GM12892 (cell line): Measurements from ENCODE around the gene PLSCR2.
"Not testable (repeated sequence)": the region's sequence is repeated elsewhere in the genome, so short reads cannot be mapped to it uniquely, and the experiment has no call there.

Experiments
- DNase-seq: peaks from one replicate; pipeline ENCODE4 v3.0.0; 2011; ENCODE audit not compliant: insufficient read length
- FAIRE-seq: peaks from 2 replicates; lab custom pipeline; 2011; peaks lifted over from hg19 to GRCh38; lab: Jason Lieb, UNC
- POLR2A ChIP-seq: IDR thresholded peaks from 2 replicates; pipeline ENCODE4 v1.6.1; 2011; ENCODE audit warnings: low read depth, low read length, control low read depth
- POLR2AphosphoS5 ChIP-seq: IDR thresholded peaks from 2 replicates; pipeline ENCODE4 v1.6.1; 2011; ENCODE audit warnings: low read depth, low read length, control low read depth
- TAF1 ChIP-seq: IDR thresholded peaks from 2 replicates; pipeline ENCODE4 v1.6.1; 2011; ENCODE audit warnings: low read depth, mild to moderate bottlenecking, control low read depth, low read length, borderline replicate concordance

Gene PLSCR2

GRCh38 chr3:146432066-146432465 is 37.3 kb downstream of the PLSCR2 start:
- no peak for FAIRE-seq
- no peak for DNase-seq
- no peak for TF ChIP-seq POLR2A
- TF ChIP-seq TAF1 = no peak
- TF ChIP-seq POLR2AphosphoS5 = no peak

- DNase-seq (no peak), FAIRE-seq (no peak)
- no peak for TF ChIP-seq POLR2A
- TF ChIP-seq POLR2AphosphoS5 = no peak
- TF ChIP-seq TAF1 = no peak
These were observed 38.1 kb downstream of the PLSCR2 start for GRCh38 chr3:146431240-146431639.

GRCh38 chr3:146425341-146425740 is 44.0 kb downstream of the PLSCR2 start:
- DNase-seq = no peak
- no peak for FAIRE-seq
- TF ChIP-seq POLR2A (no peak), TAF1 (no peak), POLR2AphosphoS5 (no peak)

GRCh38 chr3:146421819-146422759 is 47.3 kb downstream of the PLSCR2 start:
- DNase-seq (no peak), FAIRE-seq (no peak)
- no peak for TF ChIP-seq TAF1
- TF ChIP-seq POLR2AphosphoS5 = no peak
- no peak for TF ChIP-seq POLR2A

- no peak for DNase-seq
- FAIRE-seq = no peak
- TF ChIP-seq TAF1 (no peak), POLR2A (no peak), POLR2AphosphoS5 (no peak)
These were observed 53.0 kb downstream of the PLSCR2 start for GRCh38 chr3:146416366-146416765.

- TF ChIP-seq POLR2A (no peak), TAF1 (no peak), POLR2AphosphoS5 (no peak)
- no peak for DNase-seq
- FAIRE-seq = no peak
These were observed 55.4 kb downstream of the PLSCR2 start for GRCh38 chr3:146414010-146414409.

GRCh38 chr3:146412711-146413110 is 56.6 kb downstream of the PLSCR2 start:
- not testable (repeated sequence) for DNase-seq, FAIRE-seq

- TF ChIP-seq POLR2A = no peak
- no peak for TF ChIP-seq TAF1
- no peak for TF ChIP-seq POLR2AphosphoS5
- no peak for DNase-seq
- FAIRE-seq = no peak
These were observed 61.4 kb downstream of the PLSCR2 start for GRCh38 chr3:146407956-146408355.

- FAIRE-seq = no peak
- TF ChIP-seq TAF1 (no peak), POLR2AphosphoS5 (no peak), POLR2A (no peak)
- no peak for DNase-seq
These were observed 64.9 kb downstream of the PLSCR2 start for GRCh38 chr3:146404436-146404835.

GRCh38 chr3:146403792-146404191 is 65.6 kb downstream of the PLSCR2 start:
- TF ChIP-seq POLR2A = no peak
- no peak for TF ChIP-seq POLR2AphosphoS5
- no peak for TF ChIP-seq TAF1
- DNase-seq (no peak), FAIRE-seq (no peak)

GRCh38 chr3:146396792-146397191 is 72.6 kb downstream of the PLSCR2 start:
- DNase-seq (no peak), FAIRE-seq (no peak)
- TF ChIP-seq POLR2A = no peak
- TF ChIP-seq TAF1 = no peak
- TF ChIP-seq POLR2AphosphoS5 = no peak

GRCh38 chr3:146395164-146395563 is 74.2 kb downstream of the PLSCR2 start:
- no peak for DNase-seq
- no peak for TF ChIP-seq POLR2A
- TF ChIP-seq POLR2AphosphoS5 = no peak
- TF ChIP-seq TAF1 = no peak
- no peak for FAIRE-seq
